Adrenal gland (tissue), 19 donors: Measurements from ENCODE around the gene PRELID2. TPM values are rescaled to one million over a fixed set of nuclear protein-coding genes. Genes with fewer than 3 reads are reported as not detected.
A peak's percentile ranks its signal among the peaks of the same experiment; 100 is the strongest.

Experiments used
- DNase-seq, 7 donors: peaks; one replicate each; pipeline ENCODE4 v3.0.0-alpha.2; 2019 to 2020
- H3K27ac ChIP-seq, 5 donors: fragments of 200-600 bp; sonication (generic) in 4 of 5; 1 replicate in 3 of 5; 2 replicates in 2 of 5; pipeline versions ENCODE4 v1.5.1 to v1.8.0; 2016 to 2020; ENCODE audit warnings: mild to moderate bottlenecking in 1 of 5
- H3K27me3 ChIP-seq: fragments of 200-600 bp; 2 replicates; pipeline ENCODE4 v1.8.0; 2021
- H3K36me3 ChIP-seq, 2 donors: fragments of 200-600 bp; replicated peaks in 1 of 2; 1 replicate in 1 of 2; 2 replicates in 1 of 2; pipeline versions ENCODE4 v1.5.1 to v1.8.0; 2018 to 2022
- H3K4me1 ChIP-seq, 2 donors: fragments of 200-600 bp; replicated peaks in 1 of 2; 1 replicate in 1 of 2; 2 replicates in 1 of 2; pipeline versions ENCODE4 v1.5.1 to v1.8.0; 2018 to 2021
- H3K4me3 ChIP-seq, 4 donors: fragments of 200-600 bp; sonication (generic) in 3 of 4; one replicate each; pipeline ENCODE4 v1.5.1; 2016 to 2018
- H3K9me3 ChIP-seq, 3 donors: fragments of 200-600 bp; sonication (generic) in 1 of 3; replicated peaks in 1 of 3; 1 replicate in 2 of 3; 2 replicates in 1 of 3; pipeline versions ENCODE4 v1.5.1 to v1.8.0; 2016 to 2021
- CTCF ChIP-seq, 6 experiments: fragments of 450-650 bp in 4 of 6; fragments of 200-600 bp in 2 of 6; sonication (generic) in 1 of 6; IDR thresholded peaks; 1 replicate in 5 of 6; 2 replicates in 1 of 6; pipeline versions ENCODE4 v1.5.1 to v1.8.0; 2016 to 2021; ENCODE audit warnings: antibody characterized with exemption in 6 of 6, mild to moderate bottlenecking in 2 of 6, moderate library complexity in 1 of 6
- POLR2A ChIP-seq, 2 donors: fragments of 450-650 bp; IDR thresholded peaks; one replicate each; pipeline ENCODE4 v1.6.1; 2017; ENCODE audit warnings: antibody characterized with exemption in 2 of 2, mild to moderate bottlenecking in 2 of 2, moderate library complexity in 1 of 2
- WGBS, 4 donors: extraction: QIAGEN DNeasy Blood & Tissue Kit in 2 of 4; methylation state at CpG; one replicate each; pipeline versions ENCODE4 v1.1.5 to v1.1.7; 2013 to 2017; 5-methylcytosine and 5-hydroxymethylcytosine counted together
- intact Hi-C, 2 donors: fragments of 100-400 bp; cut with DNase I; formaldehyde crosslinking; loops; one replicate each; pipeline versions ENCODE4 v1.14.1 to v1.15.0; 2022 to 2023
- long read RNA-seq, 10 donors: library from polyadenylated mRNA in 3 of 10; unstranded in 2 of 10; stranded (forward) in 1 of 10; transcript quantifications; one replicate each; pipeline ENCODE4 v2.0.0 and lab custom pipeline, GENCODE V29; 2021 to 2026
- polyA plus RNA-seq, 3 donors: library from polyadenylated mRNA; stranded (reverse); fragments of 200-250 nt in 2 of 3; fragments of 350-450 nt in 1 of 3; fragmentation: Illumina TruSeq in 1 of 3; extraction: RNeasy Lipid Tissue Mini Kit (QIAGEN cat#74804) in 1 of 3; gene quantifications; one replicate each; pipeline ENCODE4 v1.2.3, GENCODE V29; 2013 to 2014
- total RNA-seq, 9 donors: library from RNA; depleted of rRNA in 4 of 9; stranded (reverse); fragments of >200 nt in 4 of 9; fragments of 120-200 nt in 1 of 9; fragmentation: NEBNext Ultra II Directional in 1 of 9; extraction: Animal tissue kit (Norgen Biotek cat#: 25700) in 1 of 9; gene quantifications; one replicate each; pipeline versions ENCODE4 v1.1.0 to v1.2.4, GENCODE V29; 2013 to 2023
- donor health status: healthy with polysubstance abuse.
- donor health status: Bipolar disorder and iron deficiency.
- donor health status: DM: yes; HTN: yes; CAD: no.
- donor health status: DM: no; HTN: no; CAD: no.
- donor health status: DM: no; HTN: no; CAD: no.
- donor health status: DM: yes; HTN: yes; CAD: no.

The PRELID2 gene
- total RNA-seq (10 to 100 TPM in 2 of 9 donors, 1 to 10 TPM in 7; 3.2 to 42.2 (median 5.5) TPM), polyA plus RNA-seq (1 to 10 TPM; 2.5 to 3.3 (median 2.5) TPM)
- long read RNA-seq, donor 1 = 0 reads
- long read RNA-seq, donor 2 = 0 reads
- long read RNA-seq, donor 3 = 0 reads
- long read RNA-seq, donor 4, partial matches to known transcripts = 0 of 2 reads
- long read RNA-seq, donor 4, other reads (novel, unspliced or antisense) = 2 of 2 reads
- long read RNA-seq, donor 5, partial matches to known transcripts = 0 of 4 reads
- long read RNA-seq, donor 5, other reads (novel, unspliced or antisense) = 4 of 4 reads
- long read RNA-seq, donor 6, partial matches to known transcripts = 0 of 3 reads
- long read RNA-seq, donor 6, other reads (novel, unspliced or antisense) = 3 of 3 reads
- long read RNA-seq, donor 7 = 0 reads
- long read RNA-seq, donor 8 = 0 reads
- long read RNA-seq, donor 9, partial matches to known transcripts = 0 of 2 reads
- long read RNA-seq, donor 9, other reads (novel, unspliced or antisense) = 0 of 2 reads
- long read RNA-seq, donor 10, partial matches to known transcripts = 0 of 1 reads
- long read RNA-seq, donor 10, other reads (novel, unspliced or antisense) = 0 of 1 reads

DNA sequence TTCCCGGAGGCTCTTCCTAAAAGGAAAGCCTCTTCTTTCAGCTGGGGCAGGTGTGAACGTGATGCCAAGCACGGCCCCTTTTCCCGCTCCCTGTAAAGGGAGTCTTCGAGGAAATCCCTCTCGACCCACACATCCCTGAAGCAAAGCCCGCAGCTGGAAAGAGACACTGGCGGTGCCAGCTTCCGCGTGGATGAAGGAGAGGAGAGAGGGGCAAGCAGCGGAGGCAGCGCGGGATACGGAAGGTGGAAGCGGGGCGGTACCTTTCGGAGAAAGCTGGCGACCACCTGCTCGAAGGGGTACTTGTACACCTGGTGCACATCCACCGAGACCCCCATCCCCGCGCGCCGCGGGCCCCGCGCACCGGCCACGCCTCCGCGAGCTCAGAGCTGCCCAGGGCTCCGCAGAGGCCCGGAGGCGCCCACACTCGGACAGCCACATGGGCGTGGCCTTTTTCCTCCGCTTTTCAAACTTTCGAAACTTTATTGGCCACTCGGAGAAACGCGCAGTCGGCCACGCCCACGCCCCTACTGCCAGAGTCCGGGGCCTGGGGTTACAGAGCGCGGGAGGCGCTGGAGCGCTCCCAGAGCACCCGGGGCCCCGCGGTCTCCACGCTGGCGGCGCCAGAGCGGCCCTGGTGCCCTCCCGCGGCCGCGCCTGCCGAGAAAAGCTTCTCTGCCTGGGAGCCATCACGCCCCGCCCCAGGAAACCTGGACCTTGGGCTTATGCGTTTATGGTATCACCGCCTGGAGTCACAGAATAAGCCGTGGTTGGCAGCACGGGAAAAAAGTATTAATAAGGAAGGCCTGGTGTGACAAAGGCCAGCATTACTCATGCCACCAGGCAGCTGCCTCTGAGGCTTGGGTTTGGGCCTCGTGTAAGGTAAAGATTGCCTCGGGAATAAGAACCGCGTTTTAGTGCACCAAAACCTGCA, at the start of gene PRELID2:
Gene PRELID2 (minus strand): TSS at position 426 of the 931 bp plus-strand sequence. CDS start 91 bp downstream, at position 335.
- Histone ChIP-seq H3K27me3 (no peaks in the 10 kb centered on the region), H3K27ac (peak within 1 kb of the TSS in 4 of 5 donors; percentile 56 to 78 (median 64)), H3K9me3 (no peaks in the 10 kb centered on the region), H3K4me3 (peak within 1 kb of the TSS; percentile 38 to 86 (median 69)), H3K36me3 (no peaks in the 10 kb centered on the region), H3K4me1 (peaks cover 0 to 11% of the 10 kb centered on the region in 2 donors)
- 1 to 4% (median 1%) methylated on average over 21 to 71 of the region's 71 CpGs for WGBS, 4 donors
- intact Hi-C loops = no loop called here
- DNase-seq = peak; percentile 89 to 96 (median 93)
- peak; percentile 71 to 82 for TF ChIP-seq POLR2A (IDR thresholded peaks at IDR 0.05)
- TF ChIP-seq CTCF (IDR thresholded peaks at IDR 0.05) = no peak

- no peak overlapping the region for H3K27ac ChIP-seq
- no peaks in the 10 kb centered on the region for H3K4me1 ChIP-seq
- TF ChIP-seq CTCF (IDR thresholded peaks at IDR 0.05) = no peak
- no peak for TF ChIP-seq POLR2A (IDR thresholded peaks at IDR 0.05)
- no peak overlapping the region for H3K4me3 ChIP-seq
- no peaks in the 10 kb centered on the region for H3K36me3 ChIP-seq
- no peak for DNase-seq
- WGBS, 4 donors = 89 to 94% (median 91%) methylated on average over 2 of the region's 2 CpGs
- H3K9me3 ChIP-seq = no peaks in the 10 kb centered on the region
- intact Hi-C loops = no loop called here
- H3K27me3 ChIP-seq = no peaks in the 10 kb centered on the region
Observed at GRCh38 chr5:145874765-145875164, 39.6 kb upstream of the PRELID2 start.

- Histone ChIP-seq H3K27ac (no peak within 1 kb of the TSS), H3K4me1 (no peaks in the 10 kb centered on the region), H3K27me3 (no peaks in the 10 kb centered on the region), H3K36me3 (no peaks in the 10 kb centered on the region), H3K4me3 (no peak within 1 kb of the TSS), H3K9me3 (no peaks in the 10 kb centered on the region)
- TF ChIP-seq POLR2A (IDR thresholded peaks at IDR 0.05) = no peak
- 59 to 92% (median 73%) methylated on average over 3 of the region's 3 CpGs for WGBS, 4 donors
- intact Hi-C loops = no loop called here
- DNase-seq = no peak
Observed at GRCh38 chr5:145872914-145873313, 37.8 kb upstream of the PRELID2 start, which contains the start of gene GRXCR2. Gene GRXCR2, minus strand, starts transcription at chr5:145873014. Its CDS starts 46 bp downstream, at chr5:145872968.

GRCh38 chr5:145872486-145872885, 37.3 kb upstream of the PRELID2 start:
- 76 to 84% (median 80%) methylated on average over 8 of the region's 8 CpGs for WGBS, 4 donors
- no peaks in the 10 kb centered on the region for H3K4me1 ChIP-seq
- no peaks in the 10 kb centered on the region for H3K27me3 ChIP-seq
- no peaks in the 10 kb centered on the region for H3K36me3 ChIP-seq
- DNase-seq = no peak
- H3K27ac ChIP-seq = no peak overlapping the region
- H3K9me3 ChIP-seq = no peaks in the 10 kb centered on the region
- intact Hi-C loops = no loop called here
- no peak overlapping the region for H3K4me3 ChIP-seq
- TF ChIP-seq CTCF (IDR thresholded peaks at IDR 0.05) (no peak), POLR2A (IDR thresholded peaks at IDR 0.05) (no peak)
